Endothelial cell (in vitro differentiated cells): ENCODE results near the gene RPTOR. TPM values are rescaled to one million over a fixed set of nuclear protein-coding genes. Genes with fewer than 3 reads are reported as not detected.

ENCODE experiments used
- DNase-seq: peaks from one replicate; pipeline ENCODE4 v3.0.0; 2021; ENCODE audit warnings: low spot score
- H3K27ac Mint-ChIP-seq: one replicate; pipeline ENCODE4 v1.8.0; 2021; ENCODE audit warnings: mixed read lengths, inconsistent platforms; ENCODE audit not compliant: unreplicated experiment
- H3K27me3 Mint-ChIP-seq: one replicate; pipeline ENCODE4 v1.8.0; 2021; ENCODE audit warnings: mild to moderate bottlenecking, moderate library complexity, mixed read lengths, inconsistent platforms; ENCODE audit not compliant: unreplicated experiment
- H3K36me3 Mint-ChIP-seq: one replicate; pipeline ENCODE4 v1.8.0; 2021; ENCODE audit warnings: mild to moderate bottlenecking, low read depth, mixed read lengths, inconsistent platforms; ENCODE audit not compliant: unreplicated experiment
- H3K4me1 Mint-ChIP-seq: one replicate; pipeline ENCODE4 v1.8.0; 2021; ENCODE audit warnings: mild to moderate bottlenecking, mixed read lengths, inconsistent platforms; ENCODE audit not compliant: unreplicated experiment
- H3K4me3 Mint-ChIP-seq: one replicate; pipeline ENCODE4 v1.8.0; 2021; ENCODE audit warnings: mild to moderate bottlenecking, mixed read lengths, inconsistent platforms; ENCODE audit not compliant: unreplicated experiment
- H3K9me3 Mint-ChIP-seq: one replicate; pipeline ENCODE4 v1.8.0; 2021; ENCODE audit warnings: mixed read lengths, inconsistent platforms; ENCODE audit not compliant: unreplicated experiment
- total RNA-seq: library from RNA; stranded (reverse); fragmentation: NEBNext Ultra II Directional; extraction: Animal tissue kit (Norgen Biotek cat#: 25700); gene quantifications from one replicate; pipeline ENCODE4 v1.2.1, GENCODE V29; 2021; ENCODE audit not compliant: unreplicated experiment
- TF ChIP-seq, protein P1 (sequence below): fragments of 200-600 bp; sonication (generic); IDR thresholded peaks from one replicate; pipeline ENCODE4 v1.5.0; 2021; ENCODE audit warnings: antibody characterized with exemption; ENCODE audit not compliant: unreplicated experiment

The RPTOR gene
- total RNA-seq, 1 donor from 2014 or later: 36.7 TPM

DNA sequence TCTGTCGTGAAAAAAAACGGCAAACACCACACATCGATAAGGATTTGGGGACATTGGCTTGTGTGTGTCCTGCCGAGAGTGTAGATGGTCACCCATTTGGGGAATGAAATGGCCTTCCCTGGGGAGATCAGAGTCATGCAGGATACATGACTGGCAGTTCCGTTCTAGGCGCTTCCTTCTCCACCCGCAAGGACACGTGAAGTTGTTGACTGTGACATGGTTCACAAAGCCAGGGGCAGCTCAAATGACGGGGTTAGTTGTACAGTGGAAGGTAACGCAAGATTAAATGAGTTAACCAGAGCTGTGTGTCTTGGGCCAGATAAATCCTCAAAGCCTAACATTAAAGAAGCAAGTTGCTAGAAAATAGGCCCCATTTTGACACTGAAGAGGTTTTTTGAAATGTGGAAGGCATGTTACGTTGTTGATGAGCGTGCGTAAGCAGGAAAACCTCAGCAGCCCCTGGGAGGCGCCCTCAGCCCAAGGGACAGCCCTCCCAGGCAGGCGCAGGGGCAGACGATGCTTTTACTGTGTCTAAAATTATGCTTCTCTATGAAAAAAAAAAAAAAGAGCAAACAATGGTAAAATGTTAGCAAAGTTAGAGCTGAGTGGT is 411.1 kb downstream of the RPTOR start:
- H3K36me3 Mint-ChIP-seq: peaks cover 12% of the 10 kb centered on the region
- no peak for DNase-seq
- H3K4me1 Mint-ChIP-seq: no peaks in the 10 kb centered on the region
- TF ChIP-seq, protein P1, sequence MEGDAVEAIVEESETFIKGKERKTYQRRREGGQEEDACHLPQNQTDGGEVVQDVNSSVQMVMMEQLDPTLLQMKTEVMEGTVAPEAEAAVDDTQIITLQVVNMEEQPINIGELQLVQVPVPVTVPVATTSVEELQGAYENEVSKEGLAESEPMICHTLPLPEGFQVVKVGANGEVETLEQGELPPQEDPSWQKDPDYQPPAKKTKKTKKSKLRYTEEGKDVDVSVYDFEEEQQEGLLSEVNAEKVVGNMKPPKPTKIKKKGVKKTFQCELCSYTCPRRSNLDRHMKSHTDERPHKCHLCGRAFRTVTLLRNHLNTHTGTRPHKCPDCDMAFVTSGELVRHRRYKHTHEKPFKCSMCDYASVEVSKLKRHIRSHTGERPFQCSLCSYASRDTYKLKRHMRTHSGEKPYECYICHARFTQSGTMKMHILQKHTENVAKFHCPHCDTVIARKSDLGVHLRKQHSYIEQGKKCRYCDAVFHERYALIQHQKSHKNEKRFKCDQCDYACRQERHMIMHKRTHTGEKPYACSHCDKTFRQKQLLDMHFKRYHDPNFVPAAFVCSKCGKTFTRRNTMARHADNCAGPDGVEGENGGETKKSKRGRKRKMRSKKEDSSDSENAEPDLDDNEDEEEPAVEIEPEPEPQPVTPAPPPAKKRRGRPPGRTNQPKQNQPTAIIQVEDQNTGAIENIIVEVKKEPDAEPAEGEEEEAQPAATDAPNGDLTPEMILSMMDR: no peak
- H3K9me3 Mint-ChIP-seq: no peaks in the 10 kb centered on the region
- peaks cover 4% of the 10 kb centered on the region for H3K27me3 Mint-ChIP-seq
- H3K27ac Mint-ChIP-seq: no peak overlapping the region
- no peak overlapping the region for H3K4me3 Mint-ChIP-seq

DNA sequence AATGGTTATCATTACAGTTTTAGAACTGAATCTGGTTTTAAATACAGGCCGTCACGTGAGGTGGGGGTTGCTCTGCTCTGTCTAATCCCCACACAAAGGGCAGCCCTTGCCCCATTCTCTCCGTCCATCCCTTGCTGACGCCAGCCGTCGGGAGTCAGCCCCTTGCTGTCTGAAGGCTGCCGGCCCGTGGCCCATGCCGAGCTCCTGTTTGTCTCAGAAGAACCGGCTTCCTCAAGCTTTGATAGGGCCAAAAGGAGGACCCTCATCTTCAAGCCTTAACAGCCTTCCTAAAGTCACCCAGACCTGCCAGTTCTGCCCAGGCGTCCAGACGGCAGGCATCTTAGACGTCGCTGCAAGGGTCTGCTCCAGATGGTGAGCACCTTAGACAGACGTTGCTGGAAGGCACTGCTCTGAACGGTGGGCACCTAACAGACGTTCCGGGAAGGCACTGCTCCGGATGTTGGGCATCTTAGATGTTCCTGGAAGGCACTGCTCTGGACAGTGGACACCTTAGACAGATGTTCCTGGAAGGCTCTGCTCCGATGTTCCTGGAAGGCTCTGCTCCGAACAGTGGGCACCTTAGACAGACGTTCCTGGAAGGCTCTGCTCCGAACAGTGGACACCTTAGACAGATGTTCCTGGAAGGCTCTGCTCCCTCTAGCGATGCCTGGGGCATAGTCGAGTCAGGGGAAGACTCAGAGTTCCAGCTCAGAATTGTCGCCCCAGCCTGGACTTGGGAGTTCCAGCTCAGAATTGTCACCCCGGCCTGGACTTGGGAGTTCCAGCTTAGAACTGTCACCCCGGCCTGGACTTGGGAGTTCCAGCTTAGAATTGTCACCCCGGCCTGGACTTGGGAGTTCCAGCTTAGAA is 411.9 kb downstream of the RPTOR start:
- Mint-ChIP-seq H3K36me3 (peaks cover 12% of the 10 kb centered on the region), H3K27ac (no peak overlapping the region), H3K9me3 (no peaks in the 10 kb centered on the region), H3K4me1 (no peaks in the 10 kb centered on the region), H3K4me3 (no peak overlapping the region), H3K27me3 (peaks cover 5% of the 10 kb centered on the region)
- no peak for DNase-seq
- TF ChIP-seq, protein P1: no peak

DNA sequence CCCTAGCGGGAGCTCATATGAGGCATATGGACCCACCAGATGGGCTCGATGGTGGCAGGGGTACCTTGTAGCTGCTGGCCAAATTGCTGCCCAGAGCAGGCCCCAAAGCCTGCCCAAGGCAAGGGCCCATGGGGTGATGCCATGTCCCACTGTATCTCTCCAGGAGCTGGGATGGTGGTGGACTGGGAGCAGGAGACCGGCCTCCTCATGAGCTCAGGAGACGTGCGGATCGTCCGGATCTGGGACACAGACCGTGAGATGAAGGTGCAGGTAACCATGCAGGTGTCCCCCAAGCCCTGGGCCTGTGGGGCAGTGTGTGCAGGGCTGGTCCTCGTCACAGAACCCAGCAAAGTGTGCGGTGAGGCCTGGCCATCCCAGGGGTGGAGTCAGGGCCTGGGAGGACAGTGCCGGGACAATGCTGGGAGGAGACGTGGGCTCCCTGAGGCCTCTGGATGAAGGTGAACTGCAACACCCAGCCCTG is 412.9 kb downstream of the RPTOR start:
- Mint-ChIP-seq H3K4me3 (no peak overlapping the region), H3K9me3 (no peaks in the 10 kb centered on the region), H3K27ac (no peak overlapping the region), H3K36me3 (peaks cover 12% of the 10 kb centered on the region), H3K27me3 (peaks cover 5% of the 10 kb centered on the region), H3K4me1 (no peaks in the 10 kb centered on the region)
- no peak for DNase-seq
- TF ChIP-seq, protein P1: no peak

DNA sequence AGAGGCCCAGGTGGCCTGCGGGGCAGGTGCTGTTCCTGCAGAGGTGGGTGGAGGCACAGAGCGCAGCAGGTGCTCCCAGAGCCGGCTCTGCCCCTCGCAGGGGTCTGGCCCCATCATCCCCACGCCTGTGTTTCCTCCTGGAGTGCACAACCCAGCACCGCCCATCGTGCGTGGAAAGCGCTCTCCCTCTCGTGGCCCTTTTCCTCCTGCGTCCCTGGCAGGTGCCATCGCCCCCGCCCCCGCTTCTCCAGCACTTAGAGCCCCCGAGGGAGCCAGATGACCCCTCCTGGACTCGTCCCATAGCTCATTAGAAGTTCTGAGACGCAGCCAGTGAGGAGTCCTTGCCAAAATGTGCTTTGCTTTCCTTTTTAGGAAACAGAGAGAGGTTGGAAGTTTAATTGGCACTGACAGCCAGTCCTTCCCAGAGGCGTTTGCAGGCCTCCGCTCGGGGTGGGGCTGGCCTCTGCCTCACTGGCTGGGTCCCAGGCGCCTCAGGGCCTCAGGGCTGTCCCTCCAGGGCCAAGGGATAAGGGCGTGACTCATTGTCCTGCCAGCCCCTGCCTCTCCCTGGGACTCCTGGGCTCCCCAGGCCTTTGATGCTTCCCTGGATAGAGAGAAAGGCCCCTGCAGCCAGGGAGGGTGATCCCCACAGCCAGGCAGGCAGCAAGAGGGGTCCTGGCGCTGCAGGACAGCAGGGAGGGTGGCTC is 414.8 kb downstream of the RPTOR start:
- no peak for DNase-seq
- TF ChIP-seq, protein P1: no peak
- H3K36me3 Mint-ChIP-seq: peaks cover 12% of the 10 kb centered on the region
- H3K4me3 Mint-ChIP-seq: no peak overlapping the region
- peaks cover 4% of the 10 kb centered on the region for H3K27me3 Mint-ChIP-seq
- no peaks in the 10 kb centered on the region for H3K9me3 Mint-ChIP-seq
- no peaks in the 10 kb centered on the region for H3K4me1 Mint-ChIP-seq
- H3K27ac Mint-ChIP-seq: no peak overlapping the region
